ENCODE data around the gene OSCAR. TPM values are rescaled to one million over a fixed set of nuclear protein-coding genes. Genes with fewer than 3 reads are reported as not detected.

The OSCAR gene
- total and polyA plus RNA-seq, 2 of the 13 experiments (the other 11 are each of a cell fraction or from before 2014, with no cell fraction given) = 1.9 TPM; not detected in 1

- peak; percentile 24; the same call in 1 of the 2 replicates for TF ChIP-seq NR2F6 (IDR thresholded peaks at IDR 0.05)
- TF ChIP-seq NR2F6 (CRISPR knock-in tag; IDR thresholded peaks at IDR 0.05) = peak; percentile 64
- TF ChIP-seq ZNF83 (CRISPR knock-in tag; IDR thresholded peaks at IDR 0.05; ENCODE audit: borderline replicate concordance) = no peak; the same call in 1 of the 2 replicates
- TF ChIP-seq THAP8 (CRISPR knock-in tag; IDR thresholded peaks at IDR 0.05; ENCODE audit: borderline replicate concordance) = no peak; the same call in 1 of the 2 replicates
- no peak for TF ChIP-seq ZNF564 (CRISPR knock-in tag; IDR thresholded peaks at IDR 0.05)
- no peak; the same call in none of the 2 replicates for TF ChIP-seq ZNF619 (CRISPR knock-in tag; IDR thresholded peaks at IDR 0.05)
- no peak for TF ChIP-seq PLSCR1 (CRISPR knock-in tag; IDR thresholded peaks at IDR 0.05; ENCODE audit: borderline replicate concordance)
- TF ChIP-seq CSRNP1 (CRISPR knock-in tag; IDR thresholded peaks at IDR 0.05) = no peak; the same call in 1 of the 2 replicates
- 0 out of 2 replicates have a peak, but pooled peaks have one; percentile 22 for TF ChIP-seq JUN (CRISPR knock-in tag; IDR thresholded peaks at IDR 0.05)
- no peak for TF ChIP-seq RORA (CRISPR knock-in tag; IDR thresholded peaks at IDR 0.05)
- no peak; the same call in 1 of the 2 replicates for TF ChIP-seq SRF (IDR thresholded peaks at IDR 0.05; ENCODE audit: low read depth, low read length)
- TF ChIP-seq POLR2AphosphoS2 (IDR thresholded peaks at IDR 0.05; ENCODE audit: low read depth, low read length) = no peak
- no peak; the same call in 1 of the 2 replicates for TF ChIP-seq GFI1 (CRISPR knock-in tag; IDR thresholded peaks at IDR 0.05; ENCODE audit: borderline replicate concordance)
- TF ChIP-seq HOXA5 (CRISPR knock-in tag; IDR thresholded peaks at IDR 0.05) = no peak
- no peak for TF ChIP-seq STAT6 (CRISPR knock-in tag; IDR thresholded peaks at IDR 0.05; ENCODE audit: borderline replicate concordance)
- no peak for TF ChIP-seq BRF2 (CRISPR knock-in tag; IDR thresholded peaks at IDR 0.05)
- no peak; the same call in 1 of the 2 replicates for TF ChIP-seq HMG20B (CRISPR knock-in tag; conservative IDR thresholded peaks at IDR 0.05)
- no peak for TF ChIP-seq ZNF570 (CRISPR knock-in tag; IDR thresholded peaks at IDR 0.05; ENCODE audit: borderline replicate concordance)
- TF ChIP-seq SALL1 (CRISPR knock-in tag; IDR thresholded peaks at IDR 0.05) = peak; percentile 49
- no peak for TF ChIP-seq CENPX (CRISPR knock-in tag; IDR thresholded peaks at IDR 0.05)
- TF ChIP-seq NPAS2 (CRISPR knock-in tag; IDR thresholded peaks at IDR 0.05; ENCODE audit: borderline replicate concordance) = no peak
These were observed 2.0 kb upstream of the OSCAR start, which contains the start of gene NDUFA3 (continued) for GRCh38 chr19:54102421-54103169.
